K562 (cell line): ENCODE data around the gene SCNN1A. TPM values are rescaled to one million over a fixed set of nuclear protein-coding genes. Genes with fewer than 3 reads are reported as not detected.

Source experiments
- FOXA1 ChIP-seq: fragments of 450-650 bp; IDR thresholded peaks from 2 replicates; pipeline ENCODE4 v1.6.1; 2016; ENCODE audit warnings: mild to moderate bottlenecking, borderline replicate concordance
- HMG20B ChIP-seq: fragments of 250-450 bp; sonication (Bioruptor Pico); IDR thresholded peaks from 2 replicates; pipeline ENCODE4 v1.5.0; 2021; ENCODE audit warnings: mild to moderate bottlenecking
- ID3 ChIP-seq, 2 experiments: fragments of 250-450 bp in 1 of 2; fragments of 450-650 bp in 1 of 2; sonication (Bioruptor Pico) in 1 of 2; IDR thresholded peaks; 2 replicates each; pipeline versions ENCODE4 v1.6.1 to v1.8.0; 2016 to 2021; ENCODE audit warnings: mild to moderate bottlenecking in 2 of 2, moderate library complexity in 2 of 2, missing compliant biosample characterization in 1 of 2, missing genetic modification characterization in 1 of 2
- NFE2L1 ChIP-seq: fragments of 450-650 bp; IDR thresholded peaks from 2 replicates; pipeline ENCODE4 v1.6.1; 2016; ENCODE audit warnings: missing genetic modification characterization, low read depth, mild to moderate bottlenecking, missing compliant biosample characterization, moderate library complexity, borderline replicate concordance
- RBM25 ChIP-seq: fragments of 200-400 bp; formaldehyde crosslinking; IDR thresholded peaks from 2 replicates; pipeline ENCODE4 v1.6.1; 2018; ENCODE audit warnings: low read length, low read depth, moderate library complexity; ENCODE audit not compliant: severe bottlenecking
- SAFB ChIP-seq: fragments of 200-400 bp; formaldehyde crosslinking; IDR thresholded peaks from 2 replicates; pipeline ENCODE4 v1.6.1; 2017; ENCODE audit warnings: low read depth, low read length, borderline replicate concordance
- TAL1 ChIP-seq: fragments of 450-650 bp; IDR thresholded peaks from 2 replicates; pipeline ENCODE4 v1.6.1; 2016; ENCODE audit warnings: mild to moderate bottlenecking
- ZFPM2 ChIP-seq: fragments of 250-450 bp; sonication (Bioruptor Pico); IDR thresholded peaks from 2 replicates; pipeline ENCODE4 v1.5.1; 2022; ENCODE audit warnings: mild to moderate bottlenecking
- ZNF318 ChIP-seq, 2 experiments: fragments of 450-650 bp; IDR thresholded peaks; 2 replicates each; pipeline ENCODE4 v1.6.1; 2016; ENCODE audit warnings: mild to moderate bottlenecking in 2 of 2, borderline replicate concordance in 1 of 2, low read depth in 1 of 2, moderate library complexity in 1 of 2
- ZNF57 ChIP-seq: fragments of 450-650 bp; formaldehyde crosslinking; IDR thresholded peaks from 2 replicates; pipeline ENCODE4 v1.4.0; 2020; ENCODE audit warnings: mild to moderate bottlenecking, moderate library complexity
- polyA plus RNA-seq, 8 experiments: library from polyadenylated mRNA; depleted of rRNA in 4 of 8; stranded (reverse) in 5 of 8; unstranded in 3 of 8; fragments of >200 nt; fragmentation: Nextera tagmentation in 2 of 8; fragmentation: Illumina TruSeq in 1 of 8; extraction: Ambion mirVana in 2 of 8; extraction: Trizol in 1 of 8; gene quantifications; 2 replicates each; pipeline versions ENCODE4 v1.2.1 to v1.2.3, GENCODE V29; 2011 to 2014; ENCODE audit warnings: inconsistent platforms in 1 of 8, missing spikeins in 1 of 8
- total RNA-seq, 7 experiments: library from RNA; depleted of rRNA in 6 of 7; stranded (reverse); fragments of >200 nt in 6 of 7; fragmentation: Illumina TruSeq in 2 of 7; extraction: Trizol in 2 of 7; gene quantifications; 2 replicates each; pipeline versions ENCODE4 v1.2.1 to v1.2.3, GENCODE V29; 2011 to 2021; ENCODE audit warnings: low replicate concordance in 1 of 7

SCNN1A gene
- total and polyA plus RNA-seq, 9 of the 15 experiments (the other 6 are each of a cell fraction or from before 2014, with no cell fraction given): 0.15 to 0.49 (median 0.32) TPM; not detected in 5

GRCh38 chr12:6393109-6393508 is 17.7 kb upstream of the SCNN1A start (continued):
- TF ChIP-seq ID3 (CRISPR knock-in tag; IDR thresholded peaks at IDR 0.05) (no peak), ID3 (tag; IDR thresholded peaks at IDR 0.05) (no peak), RBM25 (peak; percentile 44), ZFPM2 (CRISPR knock-in tag) (no peak), ZNF318 (IDR thresholded peaks at IDR 0.05; ENCODE audit: borderline replicate concordance in 1 of 2, low read depth in 1 of 2) (no peak), HMG20B (CRISPR knock-in tag) (no peak), NFE2L1 (tag) (no peak), FOXA1 (no peak), ZNF57 (CRISPR knock-in tag) (no peak), SAFB (no peak), TAL1 (no peak)
- TF ChIP-seq, all 486 proteins: peak for 3
